UCSD-AML1 (cell line): Measurements from ENCODE around the gene PEAK1.
A peak's percentile ranks its signal among the peaks of the same experiment; 100 is the strongest.

Source experiments
- DNase-seq: peaks from one replicate; lab custom pipeline; 2025; ENCODE audit not compliant: unreplicated experiment; lab: John Stamatoyannopoulos, UW

The PEAK1 gene

DNA sequence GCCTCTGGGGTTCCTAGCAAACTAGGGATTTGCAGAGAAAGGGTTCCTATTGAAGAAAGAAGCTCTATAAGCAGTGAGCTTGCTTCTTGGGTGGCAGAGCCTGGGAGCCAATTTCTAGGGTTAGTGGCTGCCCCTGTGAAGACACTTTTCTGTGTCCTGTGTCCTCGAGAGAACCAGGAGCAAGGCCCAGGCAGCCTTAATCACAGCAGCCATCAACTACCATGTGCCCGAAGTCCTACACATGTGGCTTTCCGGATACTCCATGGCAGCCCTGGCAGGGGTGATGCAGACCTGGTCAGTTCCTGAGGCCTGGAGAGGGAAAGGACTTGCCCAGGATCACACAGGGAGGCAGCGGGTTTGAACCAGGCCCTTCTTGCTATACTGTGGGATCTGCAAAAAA is 321.3 kb downstream of the PEAK1 start:
- DNase-seq, result no peak

DNA sequence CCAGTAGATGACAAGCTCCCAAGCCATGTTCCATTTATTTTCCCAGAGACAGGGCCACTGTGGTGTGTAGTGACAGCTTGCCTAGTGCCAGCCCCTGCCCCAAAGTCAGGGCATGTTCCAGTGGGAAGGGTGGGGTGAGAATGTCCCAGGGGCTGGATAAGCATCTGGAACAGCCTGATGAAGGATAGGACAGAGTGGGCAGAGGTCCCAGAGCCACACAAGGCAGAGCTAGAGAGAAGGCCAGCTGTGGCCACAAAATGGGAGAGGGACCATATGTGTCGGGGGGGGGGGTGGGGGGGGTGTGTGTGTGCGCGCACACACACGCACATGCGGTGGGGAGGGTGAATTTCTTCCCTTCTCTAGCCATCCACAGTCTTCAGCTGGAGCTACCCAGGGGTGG is 322.0 kb downstream of the PEAK1 start:
- DNase-seq, result no peak

GRCh38 chr15:77097248-77097721 is 322.6 kb downstream of the PEAK1 start:
- no peak for DNase-seq

DNA sequence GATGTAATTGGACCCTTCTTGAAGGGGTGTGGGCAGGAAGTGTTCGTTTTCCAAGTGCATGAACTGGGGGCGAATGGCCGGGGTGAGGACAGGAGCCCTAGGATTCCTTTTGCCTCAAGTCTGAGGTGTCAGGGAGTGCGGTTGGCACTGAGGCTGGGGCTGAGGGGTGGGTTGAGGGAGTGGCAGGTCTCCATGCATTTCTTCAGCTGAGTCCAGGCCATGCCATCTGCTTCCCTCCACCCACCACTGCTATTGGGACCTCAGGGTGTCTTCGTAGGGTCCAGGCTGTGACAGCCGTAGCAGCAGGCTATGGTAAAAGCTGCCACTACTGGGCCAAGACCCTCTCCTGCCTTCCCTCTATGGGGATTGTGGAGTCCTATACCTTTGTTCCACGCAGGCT is 323.4 kb downstream of the PEAK1 start:
- DNase-seq, result no peak

DNA sequence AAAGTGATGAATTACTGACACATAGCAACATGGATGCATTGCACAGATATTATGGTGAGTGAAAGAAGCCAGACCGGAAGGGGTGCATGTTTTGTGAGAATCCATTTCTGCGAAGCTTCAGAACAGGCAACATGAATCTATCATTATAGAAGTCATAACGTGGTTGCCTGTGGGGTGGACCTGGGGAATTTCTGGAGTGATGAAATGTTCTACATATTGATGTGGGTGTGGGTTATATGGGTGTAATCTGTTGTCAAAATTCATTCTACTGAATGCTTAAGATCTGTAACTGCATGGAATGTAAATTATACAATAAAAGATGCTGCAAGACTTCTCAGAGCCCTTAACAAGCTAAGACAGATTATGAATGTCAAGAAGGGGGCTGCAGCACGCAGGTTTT is 323.8 kb downstream of the PEAK1 start:
- no peak for DNase-seq

DNA sequence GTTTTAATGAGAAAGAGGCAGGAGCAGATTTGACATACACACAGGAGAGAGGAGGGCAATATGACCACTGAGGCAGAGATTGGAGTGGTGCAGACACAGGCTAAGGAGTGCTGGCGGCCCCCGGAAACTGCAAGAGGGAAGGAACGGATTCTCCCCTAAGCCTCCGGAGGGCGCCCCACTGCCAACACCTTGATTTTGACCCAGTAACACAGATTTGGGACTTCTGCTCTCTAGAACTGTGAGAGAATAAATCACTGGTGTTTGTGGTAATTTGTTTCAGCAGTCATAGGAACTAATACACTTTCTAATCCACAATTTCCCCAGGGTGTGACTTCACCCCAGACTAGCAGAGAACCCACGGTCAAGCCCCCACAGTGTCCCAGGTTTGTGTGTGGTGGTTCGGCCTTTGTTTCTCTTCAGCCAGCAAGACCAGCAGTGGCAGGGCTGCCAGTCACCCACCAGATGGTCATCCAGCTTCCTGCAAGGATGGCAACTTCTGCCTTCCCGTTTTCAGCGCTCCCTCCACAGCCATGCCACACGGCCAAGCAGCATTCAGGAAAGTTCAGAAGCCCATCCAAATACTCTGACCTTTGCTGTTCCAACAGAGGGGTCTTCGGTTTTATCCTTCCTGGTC is 325.4 kb downstream of the PEAK1 start:
- DNase-seq, result no peak

- DNase-seq, result no peak
These were observed 326.5 kb downstream of the PEAK1 start for GRCh38 chr15:77093436-77093835.

GRCh38 chr15:77091097-77091496 is 328.8 kb downstream of the PEAK1 start:
- no peak for DNase-seq

GRCh38 chr15:77087213-77087612 is 332.7 kb downstream of the PEAK1 start:
- DNase-seq, result no peak

- no peak for DNase-seq
These were observed 334.6 kb downstream of the PEAK1 start for GRCh38 chr15:77085297-77085696.

- DNase-seq, result no peak
These were observed 335.5 kb downstream of the PEAK1 start for GRCh38 chr15:77084436-77084835.

- DNase-seq, result no peak
These were observed 336.3 kb downstream of the PEAK1 start for GRCh38 chr15:77083381-77084160.

GRCh38 chr15:77081971-77082370 is 337.9 kb downstream of the PEAK1 start:
- no peak for DNase-seq

DNA sequence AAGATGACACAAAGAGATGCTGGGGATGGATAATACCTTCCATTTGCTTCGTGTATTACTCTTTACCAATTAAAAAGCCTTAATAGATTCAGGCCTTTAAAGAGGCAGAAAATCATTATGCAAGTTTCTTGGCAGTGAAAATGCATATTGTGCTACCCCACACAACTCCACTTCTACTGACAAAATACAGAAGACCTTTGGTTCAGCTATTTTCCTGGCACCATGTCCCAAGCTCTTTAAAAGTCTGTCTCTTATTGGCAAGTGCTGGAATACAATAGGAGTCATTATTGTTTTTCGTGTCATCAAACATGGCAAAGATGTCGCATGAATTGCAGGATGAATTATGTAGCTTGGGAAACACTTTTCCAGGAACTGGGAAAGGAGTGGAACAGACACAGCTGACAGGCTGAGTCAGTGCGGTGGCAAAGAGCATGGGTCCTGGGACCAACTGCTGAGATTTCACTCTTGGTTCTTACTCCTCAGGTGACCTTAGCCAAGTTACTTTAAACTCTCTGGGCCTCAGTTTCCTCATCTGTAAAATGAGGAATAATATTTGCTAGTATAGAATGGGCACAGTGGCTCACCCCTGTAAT is 343.5 kb downstream of the PEAK1 start:
- no peak for DNase-seq

- DNase-seq, result no peak
These were observed 344.4 kb downstream of the PEAK1 start for GRCh38 chr15:77075528-77075927.

- no peak for DNase-seq
These were observed 345.6 kb downstream of the PEAK1 start for GRCh38 chr15:77074350-77074749.

- no peak for DNase-seq
These were observed 348.3 kb downstream of the PEAK1 start for GRCh38 chr15:77071305-77072223.

GRCh38 chr15:77070495-77071304 is 349.2 kb downstream of the PEAK1 start, which contains the start of gene TSPAN3:
TSPAN3 (minus strand) TSS chr15:77071109; CDS start chr15:77070954, 155 bp downstream.
- DNase-seq, result peak; percentile 93

DNA sequence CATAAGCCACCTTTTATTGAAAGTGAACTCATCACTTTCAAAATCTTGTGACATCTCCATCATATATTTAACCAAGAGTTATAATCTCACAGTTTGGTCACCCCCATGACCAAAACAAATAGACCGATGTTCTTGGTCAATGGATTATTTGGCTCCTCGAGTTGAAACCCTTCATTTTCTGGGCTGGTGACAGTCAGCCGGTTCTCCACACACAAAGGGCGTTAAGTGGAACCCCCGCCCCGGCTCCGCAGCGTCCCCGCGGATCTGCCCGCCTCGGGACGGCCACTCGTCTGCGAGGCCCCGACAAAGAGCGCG is 349.8 kb downstream of the PEAK1 start:
- DNase-seq, result no peak

DNA sequence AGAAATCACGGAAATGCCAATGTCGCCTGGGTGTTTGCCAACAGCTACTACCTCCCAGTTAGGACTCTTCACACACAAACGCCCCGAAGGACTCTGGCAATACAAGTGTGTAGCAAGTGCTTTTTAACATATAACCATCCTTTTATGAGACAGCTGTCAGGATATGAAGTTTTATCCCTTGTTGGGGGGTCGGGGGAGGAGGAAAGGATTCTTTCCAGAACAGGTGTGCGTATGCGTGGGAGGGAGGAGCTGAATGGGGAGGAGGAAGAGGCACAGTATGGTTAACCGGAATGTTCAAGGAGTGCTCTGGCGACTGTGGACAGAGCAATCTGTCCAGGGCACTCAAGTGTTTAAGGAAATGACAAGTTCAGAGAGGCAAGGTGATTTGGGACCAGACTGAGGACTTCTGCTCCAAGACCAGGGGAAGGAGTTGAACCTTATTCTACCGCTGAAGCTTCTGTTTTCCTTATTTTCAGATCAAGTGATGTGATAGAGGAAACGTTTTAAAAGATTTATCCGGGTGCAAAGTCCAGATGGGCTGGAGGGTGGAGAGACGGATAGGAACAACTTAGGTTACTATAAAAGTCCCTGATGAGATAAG is 350.3 kb downstream of the PEAK1 start:
- DNase-seq, result no peak
